Kidney (tissue), 14 donors: ENCODE measurements around the gene CBFB. TPM values are rescaled to one million over a fixed set of nuclear protein-coding genes. Genes with fewer than 3 reads are reported as not detected.

Experiments
- DNase-seq, 5 donors: peaks; one replicate each; pipeline ENCODE4 v3.0.0-alpha.2; 2013 to 2020
- FAIRE-seq: peaks from 2 replicates; lab custom pipeline; 2012; peaks lifted over from hg19 to GRCh38; lab: Jason Lieb, UNC
- H3K27ac ChIP-seq, 2 donors: one replicate each; pipeline ENCODE4 v1.7.0; 2013; ENCODE audit warnings: low read depth in 2 of 2, low read length in 2 of 2, inconsistent platforms in 1 of 2
- H3K27me3 ChIP-seq: one replicate; pipeline ENCODE4 v1.7.1; 2013; ENCODE audit warnings: low read length, inconsistent platforms; ENCODE audit not compliant: control insufficient read depth, insufficient read depth
- H3K36me3 ChIP-seq, 3 donors: one replicate each; pipeline versions ENCODE4 v1.7.0 to v1.7.1; 2013; ENCODE audit warnings: low read length in 3 of 3, control low read depth in 1 of 3, inconsistent platforms in 1 of 3; ENCODE audit not compliant: insufficient read depth in 3 of 3, control insufficient read depth in 2 of 3
- H3K4me1 ChIP-seq, 3 donors: one replicate each; pipeline versions ENCODE4 v1.7.0 to v1.7.1; 2013; ENCODE audit warnings: low read length in 3 of 3, inconsistent platforms in 1 of 3, low read depth in 1 of 3; ENCODE audit not compliant: control insufficient read depth in 2 of 3, insufficient read depth in 2 of 3
- H3K4me3 ChIP-seq, 3 donors: one replicate each; pipeline versions ENCODE4 v1.7.0 to v1.8.1; 2013; ENCODE audit warnings: low read length in 3 of 3, control low read depth in 1 of 3, inconsistent platforms in 1 of 3
- H3K9ac ChIP-seq, 3 donors: one replicate each; pipeline versions ENCODE4 v1.7.0 to v1.7.1; 2013; ENCODE audit warnings: low read length in 3 of 3, control low read depth in 1 of 3, inconsistent platforms in 1 of 3
- H3K9me3 ChIP-seq, 3 donors: one replicate each; pipeline versions ENCODE4 v1.7.0 to v1.7.1; 2013; ENCODE audit warnings: low read length in 3 of 3, control low read depth in 1 of 3, inconsistent platforms in 1 of 3; ENCODE audit not compliant: control insufficient read depth in 2 of 3, insufficient read depth in 1 of 3
- CTCF ChIP-seq: IDR thresholded peaks from 3 replicates; pipeline ENCODE4 v1.5.1; 2012; ENCODE audit warnings: mild to moderate bottlenecking, moderate library complexity, borderline replicate concordance; ENCODE audit not compliant: insufficient read depth; ENCODE audit errors: extremely low read depth
- intact Hi-C: fragments of 100-400 bp; cut with DNase I; formaldehyde crosslinking; loops from one replicate; pipeline ENCODE4 v1.11.1; 2022
- polyA plus RNA-seq: library from polyadenylated mRNA; stranded (reverse); fragments of 350-450 nt; fragmentation: Illumina TruSeq; extraction: RNeasy Lipid Tissue Mini Kit (QIAGEN cat#74804); gene quantifications from one replicate; pipeline ENCODE4 v1.2.3, GENCODE V29; 2014; ENCODE audit warnings: low read depth, low replicate concordance; ENCODE audit not compliant: insufficient read depth
- total RNA-seq: library from RNA; stranded (reverse); fragmentation: NEBNext Ultra II Directional; extraction: Animal tissue kit (Norgen Biotek cat#: 25700); gene quantifications from one replicate; pipeline ENCODE4 v1.2.1, GENCODE V29; 2021
- donor health status: control.
- donor health status: control.
- donor health status: control.
- donor health status: control.
- donor health status: control.
- donor health status: DM: yes; HTN: yes; CAD: no.
- donor health status: Normal renal cell carcinoma (clear cell type).

CBFB gene
- total and polyA plus RNA-seq, 2 donors from 2014 or later: 9.7 to 57.3 TPM

GRCh38 chr16:67055712-67056487 lies 27.0 kb downstream of the CBFB start:
- intact Hi-C loops: no loop called here
- Histone ChIP-seq H3K36me3 (peaks cover 0 to 2% (median 0%) of the 10 kb centered on the region in 3 donors), H3K27me3 (no peaks in the 10 kb centered on the region), H3K9ac (no peak overlapping the region), H3K4me1 (no peaks in the 10 kb centered on the region), H3K27ac (no peak overlapping the region), H3K9me3 (no peaks in the 10 kb centered on the region), H3K4me3 (no peak overlapping the region)
- TF ChIP-seq CTCF: no peak
- DNase-seq (no peak), FAIRE-seq (no peak)

GRCh38 chr16:67063008-67063407 lies 34.1 kb downstream of the CBFB start:
- Histone ChIP-seq H3K27me3 (no peaks in the 10 kb centered on the region), H3K9ac (no peak overlapping the region), H3K27ac (no peak overlapping the region), H3K36me3 (peaks cover 4 to 7% (median 7%) of the 10 kb centered on the region in 3 donors), H3K9me3 (peaks cover 0 to 1% (median 0%) of the 10 kb centered on the region in 3 donors), H3K4me1 (no peaks in the 10 kb centered on the region), H3K4me3 (no peak overlapping the region)
- DNase-seq: no peak
- intact Hi-C loops: no loop called here
- FAIRE-seq: no peak
- TF ChIP-seq CTCF: no peak

GRCh38 chr16:67068212-67068753 lies 39.3 kb downstream of the CBFB start:
- intact Hi-C loops: no loop called here
- Histone ChIP-seq H3K4me1 (no peaks in the 10 kb centered on the region), H3K27me3 (no peaks in the 10 kb centered on the region), H3K9me3 (peaks cover 0 to 1% (median 0%) of the 10 kb centered on the region in 3 donors), H3K4me3 (no peak overlapping the region), H3K9ac (no peak overlapping the region), H3K27ac (no peak overlapping the region), H3K36me3 (peaks cover 4 to 27% (median 7%) of the 10 kb centered on the region in 3 donors)
- TF ChIP-seq CTCF: no peak
- FAIRE-seq (no peak), DNase-seq (no peak)
